Mucosa of stomach (tissue), 1 donor: ENCODE results near the gene ALLC.

ENCODE experiments used
- H3K27me3 ChIP-seq: one replicate; pipeline ENCODE4 v1.7.0; 2013; ENCODE audit warnings: mild to moderate bottlenecking, low read length; ENCODE audit not compliant: control insufficient read depth, insufficient read depth
- H3K36me3 ChIP-seq: one replicate; pipeline ENCODE4 v1.7.0; 2013; ENCODE audit warnings: low read length; ENCODE audit not compliant: control insufficient read depth, insufficient read depth
- H3K4me1 ChIP-seq: one replicate; pipeline ENCODE4 v1.7.0; 2013; ENCODE audit warnings: mild to moderate bottlenecking, low read length; ENCODE audit not compliant: control insufficient read depth, insufficient read depth
- H3K4me3 ChIP-seq: one replicate; pipeline ENCODE4 v1.7.0; 2013; ENCODE audit warnings: low read length
- H3K9ac ChIP-seq: one replicate; pipeline ENCODE4 v1.7.0; 2013; ENCODE audit warnings: mild to moderate bottlenecking, low read length, moderate library complexity
- H3K9me3 ChIP-seq: one replicate; pipeline ENCODE4 v1.7.0; 2013; ENCODE audit warnings: mild to moderate bottlenecking, low read length, moderate library complexity; ENCODE audit not compliant: control insufficient read depth
- donor health status: Pancreatic carcinoma.

ALLC gene

GRCh38 chr2:3644891-3645605 lies 13.0 kb upstream of the ALLC start:
- no peaks in the 10 kb centered on the region for H3K4me1 ChIP-seq

GRCh38 chr2:3645745-3646389 lies 12.1 kb upstream of the ALLC start:
- Histone ChIP-seq H3K4me1 (peaks cover 3% of the 10 kb centered on the region), H3K9ac (no peak overlapping the region), H3K4me3 (no peak overlapping the region), H3K9me3 (no peaks in the 10 kb centered on the region), H3K36me3 (no peaks in the 10 kb centered on the region), H3K27me3 (peaks cover 2% of the 10 kb centered on the region)

More at GRCh38 chr2:3644891-3645605, 13.0 kb upstream of the ALLC start:
- H3K4me3 ChIP-seq = no peak overlapping the region
- no peaks in the 10 kb centered on the region for H3K9me3 ChIP-seq
- no peaks in the 10 kb centered on the region for H3K36me3 ChIP-seq
- H3K27me3 ChIP-seq = no peaks in the 10 kb centered on the region
- no peak overlapping the region for H3K9ac ChIP-seq

GRCh38 chr2:3646446-3646845 lies 11.6 kb upstream of the ALLC start:
- H3K4me1 ChIP-seq = peaks cover 5% of the 10 kb centered on the region
- H3K9ac ChIP-seq = no peak overlapping the region
- no peak overlapping the region for H3K4me3 ChIP-seq
- H3K27me3 ChIP-seq = peaks cover 4% of the 10 kb centered on the region
- H3K36me3 ChIP-seq = no peaks in the 10 kb centered on the region
- no peaks in the 10 kb centered on the region for H3K9me3 ChIP-seq

- Histone ChIP-seq H3K27me3 (peaks cover 9% of the 10 kb centered on the region), H3K36me3 (no peaks in the 10 kb centered on the region), H3K4me1 (peaks cover 13% of the 10 kb centered on the region), H3K4me3 (no peak overlapping the region), H3K9me3 (no peaks in the 10 kb centered on the region), H3K9ac (no peak overlapping the region)
Measured at GRCh38 chr2:3647246-3647645, 10.8 kb upstream of the ALLC start.

GRCh38 chr2:3647831-3648651 lies 10.0 kb upstream of the ALLC start:
- no peak overlapping the region for H3K9ac ChIP-seq
- no peaks in the 10 kb centered on the region for H3K36me3 ChIP-seq
- no peak overlapping the region for H3K4me3 ChIP-seq
- peaks cover 9% of the 10 kb centered on the region for H3K27me3 ChIP-seq
- H3K4me1 ChIP-seq = peaks cover 13% of the 10 kb centered on the region
- H3K9me3 ChIP-seq = no peaks in the 10 kb centered on the region

- Histone ChIP-seq H3K27me3 (peaks cover 9% of the 10 kb centered on the region), H3K4me3 (no peak overlapping the region), H3K36me3 (no peaks in the 10 kb centered on the region)
Measured at GRCh38 chr2:3648652-3649177, 9.3 kb upstream of the ALLC start.

GRCh38 chr2:3649581-3649980 lies 8.4 kb upstream of the ALLC start:
- no peaks in the 10 kb centered on the region for H3K36me3 ChIP-seq
- no peaks in the 10 kb centered on the region for H3K9me3 ChIP-seq
- H3K27me3 ChIP-seq = peaks cover 9% of the 10 kb centered on the region
- H3K4me1 ChIP-seq = peaks cover 13% of the 10 kb centered on the region
- no peak overlapping the region for H3K4me3 ChIP-seq
- H3K9ac ChIP-seq = no peak overlapping the region

More at GRCh38 chr2:3648652-3649177, 9.3 kb upstream of the ALLC start:
- Histone ChIP-seq H3K4me1 (peaks cover 13% of the 10 kb centered on the region), H3K9ac (no peak overlapping the region), H3K9me3 (no peaks in the 10 kb centered on the region)

- Histone ChIP-seq H3K9me3 (no peaks in the 10 kb centered on the region), H3K4me1 (peaks cover 13% of the 10 kb centered on the region), H3K9ac (no peak overlapping the region), H3K4me3 (no peak overlapping the region), H3K27me3 (peaks cover 9% of the 10 kb centered on the region), H3K36me3 (no peaks in the 10 kb centered on the region)
Measured at GRCh38 chr2:3650140-3650920, 7.7 kb upstream of the ALLC start.

GRCh38 chr2:3651691-3652648 lies 6.0 kb upstream of the ALLC start:
- Histone ChIP-seq H3K9me3 (no peaks in the 10 kb centered on the region), H3K36me3 (no peaks in the 10 kb centered on the region), H3K4me3 (peak overlapping the region; percentile 31), H3K27me3 (peaks cover 9% of the 10 kb centered on the region), H3K4me1 (peaks cover 13% of the 10 kb centered on the region), H3K9ac (peak overlapping the region; percentile 47)

- peaks cover 13% of the 10 kb centered on the region for H3K4me1 ChIP-seq
Measured at GRCh38 chr2:3652896-3653625, 4.9 kb upstream of the ALLC start.

More at GRCh38 chr2:3652896-3653625, 4.9 kb upstream of the ALLC start:
- Histone ChIP-seq H3K27me3 (peaks cover 9% of the 10 kb centered on the region), H3K9ac (no peak overlapping the region), H3K36me3 (no peaks in the 10 kb centered on the region), H3K4me3 (no peak overlapping the region), H3K9me3 (no peaks in the 10 kb centered on the region)
